Ovary (tissue), 3 donors: ENCODE data around the gene BAZ2B.

Experiments
- CTCF ChIP-seq, 3 donors: fragments of 450-650 bp in 2 of 3; fragments of 200-600 bp in 1 of 3; IDR thresholded peaks; one replicate each; pipeline versions ENCODE4 v1.5.1 to v1.8.0; 2016 to 2022; ENCODE audit warnings: antibody characterized with exemption in 3 of 3, mild to moderate bottlenecking in 1 of 3
- EP300 ChIP-seq: sonication (generic); formaldehyde crosslinking; IDR thresholded peaks from one replicate; pipeline ENCODE4 v1.6.1; 2017; ENCODE audit warnings: antibody characterized with exemption
- POLR2A ChIP-seq: fragments of 450-650 bp; IDR thresholded peaks from one replicate; pipeline ENCODE4 v1.6.1; 2017; ENCODE audit warnings: antibody characterized with exemption, mild to moderate bottlenecking, moderate library complexity
- donor health status: DM: no; HTN: no; CAD: no.

GRCh38 chr2:159633219-159633618 is 16.9 kb upstream of the BAZ2B start:
- TF ChIP-seq CTCF (IDR thresholded peaks at IDR 0.05) (no peak), EP300 (no peak), POLR2A (no peak)
